ENCODE measurements around the gene PPCDC. TPM values are rescaled to one million over a fixed set of nuclear protein-coding genes. Genes with fewer than 3 reads are reported as not detected.

The PPCDC gene
- total RNA-seq, 2 donors from 2014 or later, result 5.9 to 6.8 TPM

GRCh38 chr15:75036212-75036616, 12.8 kb downstream of the PPCDC start:
- intact Hi-C loops (cut with DNase I), result no loop called here
- ATAC-seq, result peak in 1 of 2 donors; percentile 21
- DNase-seq, result no peak

GRCh38 chr15:75037685-75038084, 14.3 kb downstream of the PPCDC start:
- intact Hi-C loops (cut with DNase I), result no loop called here
- ATAC-seq (no peak), DNase-seq (no peak)

GRCh38 chr15:75038231-75038630, 14.8 kb downstream of the PPCDC start:
- no peak for ATAC-seq
- DNase-seq, result no peak
- intact Hi-C loops (cut with DNase I), result no loop called here

GRCh38 chr15:75042730-75043508, 19.5 kb downstream of the PPCDC start:
- peak; percentile 79 for DNase-seq
- intact Hi-C loops (cut with DNase I), result loop anchor here in 1 of 2 donors (1.0 kb wide), 1 partner anchor 161 kb away; no protein-coding TSS in a partner anchor
- ATAC-seq, result peak; percentile 43 to 56

GRCh38 chr15:75043509-75044257, 20.3 kb downstream of the PPCDC start:
- peak; percentile 88 to 91 for ATAC-seq
- intact Hi-C loops (cut with DNase I), result loop anchor here in 1 of 2 donors (1.0 kb wide), 1 partner anchor 161 kb away; no protein-coding TSS in a partner anchor

GRCh38 chr15:75044258-75044878, 21.0 kb downstream of the PPCDC start:
- intact Hi-C loops (cut with DNase I), result no loop called here
- no peak for ATAC-seq
- no peak for DNase-seq

More at GRCh38 chr15:75043509-75044257, 20.3 kb downstream of the PPCDC start:
- DNase-seq, result peak; percentile 99

- intact Hi-C loops (cut with DNase I), result no loop called here
- ATAC-seq, result no peak
- DNase-seq, result no peak
These were observed 22.1 kb downstream of the PPCDC start for GRCh38 chr15:75045332-75046015.

- ATAC-seq, result no peak
- DNase-seq, result no peak
- intact Hi-C loops (cut with DNase I), result no loop called here
These were observed 25.0 kb downstream of the PPCDC start for GRCh38 chr15:75048394-75048793.

- intact Hi-C loops (cut with DNase I), result no loop called here
- ATAC-seq (peak; percentile 17 to 65), DNase-seq (peak; percentile 82)
These were observed 26.0 kb downstream of the PPCDC start for GRCh38 chr15:75049392-75049791.

- DNase-seq, result no peak
- intact Hi-C loops (cut with DNase I), result no loop called here
- ATAC-seq, result no peak
These were observed 26.9 kb downstream of the PPCDC start for GRCh38 chr15:75050283-75050682.

- ATAC-seq (peak in 1 of 2 donors; percentile 41), DNase-seq (peak; percentile 46)
- intact Hi-C loops (cut with DNase I), result no loop called here
These were observed 27.8 kb downstream of the PPCDC start for GRCh38 chr15:75051191-75051608.

GRCh38 chr15:75051711-75052110, 28.3 kb downstream of the PPCDC start:
- no peak for DNase-seq
- intact Hi-C loops (cut with DNase I), result no loop called here
- no peak for ATAC-seq

- no peak for DNase-seq
- no peak for ATAC-seq
- intact Hi-C loops (cut with DNase I), result no loop called here
These were observed 29.8 kb downstream of the PPCDC start for GRCh38 chr15:75052972-75053747.

- intact Hi-C loops (cut with DNase I), result no loop called here
- DNase-seq, result no peak
- no peak for ATAC-seq
These were observed 30.3 kb downstream of the PPCDC start for GRCh38 chr15:75053748-75054125.

GRCh38 chr15:75054172-75054897, 30.9 kb downstream of the PPCDC start:
- ATAC-seq (no peak), DNase-seq (no peak)
- intact Hi-C loops (cut with DNase I), result no loop called here

- ATAC-seq (no peak), DNase-seq (no peak)
- intact Hi-C loops (cut with DNase I), result no loop called here
These were observed 32.6 kb downstream of the PPCDC start for GRCh38 chr15:75056036-75056435.

GRCh38 chr15:75058127-75058905, 34.9 kb downstream of the PPCDC start:
- intact Hi-C loops (cut with DNase I), result no loop called here
- ATAC-seq (no peak), DNase-seq (no peak)
